GM10266 (cell line): ENCODE results near the gene CUX1.

ENCODE experiments used
- DNase-seq: peaks from one replicate; pipeline ENCODE4 v3.0.0; 2012; ENCODE audit errors: extremely low spot score
- CTCF ChIP-seq: IDR thresholded peaks from 2 replicates; pipeline ENCODE4 v1.5.1; 2012; ENCODE audit warnings: mild to moderate bottlenecking, low read depth; ENCODE audit not compliant: control insufficient read depth, insufficient read depth; ENCODE audit errors: missing control alignments

CUX1 gene

GRCh38 chr7:102101111-102101551 lies 283.7 kb downstream of the CUX1 start:
- no peak for TF ChIP-seq CTCF

DNA sequence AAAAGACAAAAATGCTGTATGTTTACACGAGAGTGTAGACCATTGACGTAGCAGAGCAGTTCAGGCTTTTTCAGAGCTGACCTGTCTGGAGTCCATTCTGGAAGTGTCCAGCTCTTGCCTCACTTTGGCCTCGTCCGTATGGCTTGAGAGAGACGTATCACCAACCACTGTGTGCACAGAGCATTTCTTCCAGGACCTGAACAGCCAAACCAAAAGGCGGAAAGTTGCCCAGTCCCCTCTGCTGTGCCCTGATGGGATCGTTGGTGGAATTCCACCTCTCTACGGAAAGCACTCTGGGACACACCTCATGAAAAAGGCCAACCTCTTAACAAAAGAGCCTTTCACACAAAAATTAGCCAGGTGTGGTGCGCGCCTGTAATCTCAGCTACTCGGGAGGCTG lies 284.5 kb downstream of the CUX1 start:
- no peak for DNase-seq
- TF ChIP-seq CTCF = no peak

More at GRCh38 chr7:102101111-102101551, 283.7 kb downstream of the CUX1 start:
- DNase-seq = no peak

- no peak for DNase-seq
- no peak for TF ChIP-seq CTCF
Observed at GRCh38 chr7:102103027-102103372, 285.6 kb downstream of the CUX1 start.

GRCh38 chr7:102104245-102104644 lies 286.8 kb downstream of the CUX1 start:
- TF ChIP-seq CTCF = no peak
- DNase-seq = no peak

DNA sequence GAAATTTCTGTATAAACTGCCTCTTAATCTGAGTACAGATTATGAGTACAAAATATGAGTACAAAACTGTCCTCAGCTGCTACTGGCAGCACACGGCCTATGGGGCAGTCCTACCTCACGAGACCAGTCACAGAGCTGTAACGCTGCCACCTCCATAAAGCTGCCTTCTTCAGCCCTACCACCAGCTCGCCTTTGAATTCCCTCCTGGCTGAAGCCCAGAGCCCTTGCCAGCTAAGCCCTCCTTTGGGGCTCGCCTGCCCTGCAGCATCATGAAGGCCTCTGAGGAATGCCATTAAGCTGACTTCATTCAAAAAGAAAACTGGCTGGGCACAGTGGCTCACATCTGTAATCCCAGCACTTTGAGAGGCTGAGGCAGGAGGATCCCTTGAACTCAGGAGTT lies 289.2 kb downstream of the CUX1 start:
- DNase-seq = no peak
- TF ChIP-seq CTCF = no peak

- DNase-seq = no peak
- TF ChIP-seq CTCF = no peak
Observed at GRCh38 chr7:102107474-102108104, 290.2 kb downstream of the CUX1 start.

DNA sequence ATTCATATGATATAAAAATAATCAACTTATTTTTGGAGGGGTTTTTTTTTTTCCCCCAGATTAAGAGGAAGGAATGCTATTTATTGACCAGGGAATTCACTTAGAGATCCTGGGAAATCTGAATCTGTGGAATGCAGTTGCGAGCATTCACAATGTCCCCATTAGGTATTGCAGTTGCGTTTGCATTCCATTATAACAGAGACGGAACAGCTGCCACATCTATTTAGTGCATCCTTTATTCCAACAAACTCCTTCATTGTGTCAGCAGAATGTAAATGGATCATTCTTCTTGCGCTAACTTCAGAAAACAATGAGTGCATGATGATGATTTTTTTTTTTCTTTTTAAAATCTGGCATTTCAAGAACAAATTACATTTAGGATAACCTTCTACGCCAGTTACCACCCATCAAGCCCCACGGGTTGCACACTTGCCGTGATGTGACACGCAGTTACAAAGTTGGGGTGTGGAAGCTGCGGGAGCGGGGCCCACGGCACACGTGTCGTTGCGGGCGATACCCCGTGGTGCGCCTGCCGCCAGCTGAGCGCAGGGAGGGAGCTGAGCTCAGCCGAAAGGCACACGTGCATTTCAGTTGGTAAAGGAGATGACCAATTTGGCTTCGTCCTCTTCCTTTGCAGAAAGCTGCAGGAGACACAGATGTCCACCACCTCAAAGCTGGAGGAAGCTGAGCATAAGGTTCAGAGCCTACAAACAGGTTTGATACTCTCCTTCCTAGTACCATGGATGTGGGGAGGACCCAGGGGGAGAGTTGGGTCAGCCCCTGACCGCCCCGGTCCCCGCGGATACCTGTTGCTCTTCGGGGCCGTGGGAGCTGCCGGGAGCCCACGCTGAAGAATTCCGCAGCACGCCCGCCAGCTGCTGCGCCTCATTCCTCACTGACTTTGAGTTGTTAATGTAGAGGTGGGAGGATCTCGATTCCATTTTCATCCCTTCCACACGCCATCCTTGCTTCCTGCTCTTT lies 293.9 kb downstream of the CUX1 start:
- no peak for DNase-seq
- no peak for TF ChIP-seq CTCF
